GM18505 (cell line): ENCODE results near the gene FGFRL1.

ENCODE experiments used
- ATAC-seq: cut with Tn5 transposase; IDR thresholded peaks from one replicate; pipeline ENCODE4 v1.9.1; 2021; ENCODE audit not compliant: unreplicated experiment
- POLR2A ChIP-seq: IDR thresholded peaks from 4 replicates; pipeline ENCODE4 v1.6.1; 2011; ENCODE audit warnings: borderline replicate concordance; ENCODE audit not compliant: insufficient read depth, insufficient read length; ENCODE audit errors: extremely low read depth

Gene FGFRL1

GRCh38 chr4:1023895-1024740 lies 12.7 kb downstream of the FGFRL1 start:
- no peak for ATAC-seq
- TF ChIP-seq POLR2A: no peak

GRCh38 chr4:1024882-1025545 lies 13.6 kb downstream of the FGFRL1 start:
- no peak for TF ChIP-seq POLR2A

GRCh38 chr4:1026115-1026514 lies 14.7 kb downstream of the FGFRL1 start:
- ATAC-seq: peak; percentile 60
- no peak for TF ChIP-seq POLR2A

More at GRCh38 chr4:1024882-1025545, 13.6 kb downstream of the FGFRL1 start:
- no peak for ATAC-seq

- TF ChIP-seq POLR2A: no peak
- ATAC-seq: no peak
Observed at GRCh38 chr4:1027219-1027914, 15.9 kb downstream of the FGFRL1 start.

- no peak for TF ChIP-seq POLR2A
- no peak for ATAC-seq
Observed at GRCh38 chr4:1027915-1028238, 16.5 kb downstream of the FGFRL1 start.

GRCh38 chr4:1028574-1029220 lies 17.3 kb downstream of the FGFRL1 start:
- ATAC-seq: no peak
- no peak for TF ChIP-seq POLR2A

- TF ChIP-seq POLR2A: no peak
- no peak for ATAC-seq
Observed at GRCh38 chr4:1029529-1029928, 18.1 kb downstream of the FGFRL1 start.

- no peak for ATAC-seq
- no peak for TF ChIP-seq POLR2A
Observed at GRCh38 chr4:1030031-1030430, 18.6 kb downstream of the FGFRL1 start.

GRCh38 chr4:1030559-1030958 lies 19.1 kb downstream of the FGFRL1 start:
- no peak for TF ChIP-seq POLR2A
- no peak for ATAC-seq

- TF ChIP-seq POLR2A: no peak
- no peak for ATAC-seq
Observed at GRCh38 chr4:1031346-1031745, 19.9 kb downstream of the FGFRL1 start.

- no peak for TF ChIP-seq POLR2A
- ATAC-seq: no peak
Observed at GRCh38 chr4:1031956-1032795, 20.8 kb downstream of the FGFRL1 start.

GRCh38 chr4:1032861-1033260 lies 21.4 kb downstream of the FGFRL1 start:
- ATAC-seq: no peak
- no peak for TF ChIP-seq POLR2A
